ENCODE measurements around the gene FBXW7. TPM values are rescaled to one million over a fixed set of nuclear protein-coding genes. Genes with fewer than 3 reads are reported as not detected.

The FBXW7 gene
- total RNA-seq, 1 experiment from 2014 or later: 23.0 TPM

DNA sequence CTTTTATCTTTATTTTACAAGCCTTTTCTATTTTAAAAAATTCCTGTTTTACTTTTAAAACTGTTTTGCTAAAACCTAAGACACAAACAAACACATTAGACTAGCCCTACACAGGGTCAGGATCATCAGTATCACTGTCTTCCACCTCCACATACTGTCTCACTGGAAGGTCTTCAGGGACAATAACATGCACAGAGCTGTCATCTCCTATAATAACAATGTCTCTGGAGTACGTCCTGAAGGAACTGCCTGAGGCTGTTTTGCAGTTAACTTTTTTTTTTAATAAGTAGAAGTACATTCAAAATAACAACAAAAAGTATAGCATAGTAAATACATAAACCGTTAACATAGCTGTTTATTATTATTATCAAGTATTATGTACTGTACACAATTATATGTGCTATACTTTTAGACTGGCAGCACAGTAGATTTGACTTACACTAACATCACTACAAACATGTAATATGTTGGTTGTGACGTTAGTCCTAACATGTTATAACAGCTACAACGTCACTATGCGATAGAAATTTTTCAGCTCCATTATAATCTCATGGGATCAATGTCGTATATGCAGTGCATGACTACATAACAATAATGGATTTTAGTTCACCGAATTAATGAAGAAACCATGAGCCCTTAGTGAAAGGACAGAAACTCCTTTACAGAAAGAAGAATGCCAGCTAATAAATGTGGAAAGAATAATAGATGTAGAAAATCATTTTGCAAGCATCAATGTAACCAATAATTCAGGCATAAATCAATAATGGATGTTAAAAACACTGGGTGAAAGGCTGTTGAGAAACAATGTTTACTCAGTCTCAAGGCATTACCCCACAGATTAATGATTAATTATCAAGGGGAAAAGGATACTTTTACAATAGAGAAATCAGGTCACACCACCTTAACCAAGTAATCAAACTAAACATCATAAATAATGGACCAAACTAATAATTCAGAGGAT, 49.2 kb downstream of the FBXW7 start:
- POLR2A ChIA-PET: no interaction called here
- no peak overlapping the region for H3K27ac ChIP-seq (ENCODE audit: low read depth, low read length)
- ATAC-seq: no peak

More for the DNA sequence above, 49.2 kb downstream of the FBXW7 start:
- intact Hi-C loops (cut with micrococcal nuclease): no loop called here
- RAD21 ChIA-PET (ENCODE audit: low non-redundant PET in 1 of 2, low total read pairs in 2 of 2, uncharacterized antibody in 2 of 2, unreplicated experiment in 2 of 2): no interaction called here
- Histone ChIP-seq H3K4me3 (replicated peaks in 1 of 2; ENCODE audit: low read depth in 1 of 2, low read length in 2 of 2) (no peak overlapping the region), H3K9ac (ENCODE audit: low read length) (no peak overlapping the region), H3K4me2 (ENCODE audit: low read length) (no peak overlapping the region), H3K27me3 (ENCODE audit: insufficient read depth, low read length) (no peaks in the 10 kb centered on the region), H3K79me2 (ENCODE audit: insufficient read depth, low read length) (peaks cover 89% of the 10 kb centered on the region), H3K36me3 (ENCODE audit: control insufficient read depth in 1 of 2, insufficient read depth in 2 of 2, low read length in 2 of 2) (no peaks in the 10 kb centered on the region), H3K4me1 (ENCODE audit: control insufficient read depth in 1 of 2, insufficient read depth in 2 of 2, low read length in 2 of 2) (no peaks in the 10 kb centered on the region), H2AFZ (ENCODE audit: low read depth, low read length, poor library complexity, severe bottlenecking) (no peak overlapping the region), H3K9me3 (ENCODE audit: control insufficient read depth in 1 of 2, insufficient read depth in 1 of 2, low read depth in 1 of 2, low read length in 2 of 2) (no peaks in the 10 kb centered on the region), H3K9me2 (ENCODE audit: insufficient read depth) (no peaks in the 10 kb centered on the region), H4K20me1 (ENCODE audit: insufficient read depth) (no peaks in the 10 kb centered on the region)
- CTCF ChIA-PET: interaction anchor here (1.2 to 3.2 kb wide), 2 partner anchors 11 to 14 kb away, joined by 5 to 12 read pairs; no protein-coding TSS in a partner anchor
- no peak for DNase-seq (ENCODE audit: low read depth, low spot score)
- no TSS peak for BruUV-seq (replicated peaks)
- TF ChIP-seq RAD21 (IDR thresholded peaks at IDR 0.05; ENCODE audit: low read depth) (no peak), SIN3A (IDR thresholded peaks at IDR 0.05; ENCODE audit: low read depth) (no peak), YY1 (IDR thresholded peaks at IDR 0.05; ENCODE audit: extremely low read depth, insufficient replicate concordance, low read depth, low read length) (no peak), ELF1 (IDR thresholded peaks at IDR 0.05; ENCODE audit: borderline replicate concordance, low read depth) (no peak), ZFX (IDR thresholded peaks at IDR 0.05) (no peak), EZH2phosphoT487 (IDR thresholded peaks at IDR 0.05; ENCODE audit: borderline replicate concordance) (no peak)
- TF ChIP-seq, protein P1, sequence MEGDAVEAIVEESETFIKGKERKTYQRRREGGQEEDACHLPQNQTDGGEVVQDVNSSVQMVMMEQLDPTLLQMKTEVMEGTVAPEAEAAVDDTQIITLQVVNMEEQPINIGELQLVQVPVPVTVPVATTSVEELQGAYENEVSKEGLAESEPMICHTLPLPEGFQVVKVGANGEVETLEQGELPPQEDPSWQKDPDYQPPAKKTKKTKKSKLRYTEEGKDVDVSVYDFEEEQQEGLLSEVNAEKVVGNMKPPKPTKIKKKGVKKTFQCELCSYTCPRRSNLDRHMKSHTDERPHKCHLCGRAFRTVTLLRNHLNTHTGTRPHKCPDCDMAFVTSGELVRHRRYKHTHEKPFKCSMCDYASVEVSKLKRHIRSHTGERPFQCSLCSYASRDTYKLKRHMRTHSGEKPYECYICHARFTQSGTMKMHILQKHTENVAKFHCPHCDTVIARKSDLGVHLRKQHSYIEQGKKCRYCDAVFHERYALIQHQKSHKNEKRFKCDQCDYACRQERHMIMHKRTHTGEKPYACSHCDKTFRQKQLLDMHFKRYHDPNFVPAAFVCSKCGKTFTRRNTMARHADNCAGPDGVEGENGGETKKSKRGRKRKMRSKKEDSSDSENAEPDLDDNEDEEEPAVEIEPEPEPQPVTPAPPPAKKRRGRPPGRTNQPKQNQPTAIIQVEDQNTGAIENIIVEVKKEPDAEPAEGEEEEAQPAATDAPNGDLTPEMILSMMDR (IDR thresholded peaks at IDR 0.05 in 2 of 3, conservative IDR thresholded peaks at IDR 0.05 in 1 of 3; ENCODE audit: borderline replicate concordance in 1 of 3, insufficient read depth in 1 of 3, low read depth in 2 of 3, low read length in 2 of 3): no peak

Data from HCT116 (cell line).